GM12874 (cell line): ENCODE results near the gene NEK10.

Experiments
- CTCF ChIP-seq: IDR thresholded peaks from 2 replicates; pipeline ENCODE4 v1.5.1; 2011; ENCODE audit warnings: low read depth, mild to moderate bottlenecking, control low read depth, low read length, moderate library complexity; ENCODE audit not compliant: insufficient read depth

Gene NEK10

GRCh38 chr3:27146786-27147185 is 222.4 kb downstream of the NEK10 start:
- no peak for TF ChIP-seq CTCF

GRCh38 chr3:27145719-27146118 is 223.5 kb downstream of the NEK10 start:
- no peak for TF ChIP-seq CTCF

- TF ChIP-seq CTCF, result no peak
Measured at GRCh38 chr3:27141668-27142067, 227.5 kb downstream of the NEK10 start.

- TF ChIP-seq CTCF, result no peak
Measured at GRCh38 chr3:27138562-27138961, 230.6 kb downstream of the NEK10 start.

GRCh38 chr3:27138005-27138404 is 231.2 kb downstream of the NEK10 start:
- TF ChIP-seq CTCF, result no peak

- TF ChIP-seq CTCF, result peak; percentile 84
Measured at GRCh38 chr3:27134171-27134796, 234.9 kb downstream of the NEK10 start.

- TF ChIP-seq CTCF, result no peak
Measured at GRCh38 chr3:27133060-27133459, 236.1 kb downstream of the NEK10 start.
